ENCODE results near the gene CHRNE.

CHRNE gene

DNA sequence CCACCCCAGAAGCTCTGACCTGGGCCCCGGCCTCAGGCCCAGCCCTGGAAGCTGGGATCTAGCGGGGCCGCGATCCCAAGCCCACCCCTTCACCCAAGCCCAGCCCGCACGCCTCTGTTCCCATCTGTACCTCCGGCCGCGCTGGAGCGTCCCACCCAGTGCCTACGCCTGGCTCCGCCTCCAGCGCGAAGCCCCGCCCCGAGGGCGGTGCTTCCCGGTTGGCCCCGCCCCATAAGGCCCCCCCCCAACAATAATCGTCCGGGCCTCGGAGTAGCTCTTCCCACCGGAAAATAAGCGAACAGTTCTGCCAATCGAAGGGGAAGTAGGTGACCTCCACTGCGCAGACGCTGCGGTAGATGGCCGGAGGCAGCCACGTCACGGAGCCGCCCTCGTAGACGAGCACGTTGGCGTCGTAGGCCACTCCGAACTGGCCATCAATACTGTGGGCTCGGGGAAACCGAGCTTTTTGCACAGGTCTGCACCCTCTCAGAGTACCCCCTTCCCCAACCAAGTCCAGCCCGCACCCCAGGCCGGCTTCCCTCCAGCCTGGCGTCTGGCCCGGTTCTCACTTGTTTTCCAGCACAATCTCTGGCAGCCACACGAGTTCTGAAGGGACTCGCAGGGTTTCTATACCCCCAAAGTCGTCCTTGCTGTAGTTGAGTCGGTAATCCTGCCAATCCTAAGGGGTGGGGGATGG lies 1.1 kb downstream of the CHRNE start:
- DNase-seq = no peak

- DNase-seq = no peak
These were observed 1.7 kb downstream of the CHRNE start for GRCh38 chr17:4901108-4901647.

GRCh38 chr17:4900231-4901107 lies 2.4 kb downstream of the CHRNE start:
- DNase-seq = no peak

GRCh38 chr17:4899341-4900230 lies 3.3 kb downstream of the CHRNE start, which contains the start of gene C17orf107:
Gene C17orf107 (plus strand): TSS chr17:4899536. CDS start chr17:4899763, 227 bp downstream.
- DNase-seq = no peak

DNA sequence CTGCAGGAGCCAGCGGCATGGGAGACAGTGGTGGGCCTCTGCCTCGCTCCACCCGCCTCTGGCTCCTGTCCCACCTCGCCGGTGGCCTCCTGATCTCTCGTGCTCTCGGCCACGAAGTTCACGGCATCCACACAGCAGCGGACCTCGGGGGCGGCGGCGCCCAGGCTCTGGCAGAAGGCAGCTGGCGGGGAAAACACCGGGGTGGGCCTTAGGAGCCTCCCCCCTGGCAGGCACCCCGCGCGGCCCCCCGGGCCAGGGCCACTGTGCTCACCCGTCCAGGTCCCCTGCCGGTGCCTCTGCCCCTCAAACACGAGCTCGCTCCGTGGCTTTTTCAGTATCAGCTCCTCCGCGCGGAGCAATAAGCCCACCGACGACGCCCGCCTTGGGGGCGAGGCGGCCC lies 4.0 kb downstream of the CHRNE start:
- DNase-seq = no peak

- no peak for DNase-seq
These were observed 4.5 kb downstream of the CHRNE start for GRCh38 chr17:4898351-4898750.

DNA sequence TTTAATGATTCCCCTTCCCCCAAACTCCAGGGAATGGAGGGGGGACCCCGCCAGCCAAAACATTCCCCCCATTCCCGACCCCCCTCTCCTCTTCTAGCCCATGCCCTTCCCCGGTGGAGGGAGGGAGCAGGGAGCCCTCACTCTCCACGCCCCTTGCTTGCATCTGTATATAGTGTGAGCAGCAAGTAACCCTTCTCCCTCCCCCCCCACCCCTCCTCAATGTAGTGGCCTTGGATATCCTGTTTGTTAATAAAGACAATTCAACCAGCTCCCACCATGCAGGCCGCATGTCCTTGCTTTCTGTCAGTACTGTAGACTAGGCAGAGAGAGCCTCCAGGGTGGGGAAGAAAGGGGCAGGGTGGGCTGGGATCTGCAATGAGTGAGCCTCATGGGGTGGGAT lies 5.1 kb downstream of the CHRNE start:
- DNase-seq = no peak

- no peak for DNase-seq
These were observed 5.7 kb downstream of the CHRNE start for GRCh38 chr17:4897198-4897687.

GRCh38 chr17:4896332-4897197 lies 6.3 kb downstream of the CHRNE start:
- no peak for DNase-seq

- DNase-seq = no peak
These were observed 7.1 kb downstream of the CHRNE start for GRCh38 chr17:4895657-4896331.

GRCh38 chr17:4895121-4895520 lies 7.8 kb downstream of the CHRNE start:
- no peak for DNase-seq

DNA sequence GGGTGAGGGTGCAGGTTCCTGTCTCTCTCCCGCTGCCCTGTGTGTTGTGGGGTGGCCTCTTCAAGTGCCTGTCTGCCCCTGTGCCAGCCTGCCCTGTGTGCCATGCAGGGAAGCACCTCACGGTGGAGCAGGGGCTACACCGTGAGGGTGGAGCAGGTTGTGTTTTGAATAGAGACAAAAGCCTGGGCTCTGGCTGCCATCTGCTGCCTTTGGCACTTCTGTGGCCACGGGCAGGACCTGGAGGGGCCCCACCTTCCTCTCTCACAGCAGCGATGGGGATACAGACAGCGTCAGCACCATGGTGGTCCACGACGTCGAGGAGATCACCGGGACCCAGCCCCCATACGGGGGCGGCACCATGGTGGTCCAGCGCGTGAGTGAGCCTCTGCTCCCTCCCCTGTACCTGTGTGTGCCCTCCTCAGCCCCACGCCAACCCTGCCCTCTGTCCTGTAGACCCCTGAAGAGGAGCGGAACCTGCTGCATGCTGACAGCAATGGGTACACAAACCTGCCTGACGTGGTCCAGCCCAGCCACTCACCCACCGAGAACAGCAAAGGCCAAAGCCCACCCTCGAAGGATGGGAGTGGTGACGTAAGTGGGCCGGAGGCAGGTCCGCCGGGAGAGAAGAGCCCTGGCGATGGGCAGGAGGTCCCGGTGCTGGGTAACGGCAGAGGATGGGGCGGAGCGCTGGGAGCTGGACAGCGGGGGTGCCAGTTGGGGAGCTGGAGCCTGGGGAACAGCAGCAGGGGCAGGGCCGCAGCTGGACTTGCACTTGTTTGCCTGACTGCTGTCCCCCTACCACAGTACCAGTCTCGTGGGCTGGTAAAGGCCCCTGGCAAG lies 9.0 kb downstream of the CHRNE start:
- DNase-seq = no peak

- no peak for DNase-seq
These were observed 9.6 kb downstream of the CHRNE start for GRCh38 chr17:4893272-4893671.

- no peak for DNase-seq
These were observed 10.2 kb downstream of the CHRNE start for GRCh38 chr17:4892499-4893221.

GRCh38 chr17:4891411-4892410 lies 11.2 kb downstream of the CHRNE start:
- DNase-seq = no peak

DNA sequence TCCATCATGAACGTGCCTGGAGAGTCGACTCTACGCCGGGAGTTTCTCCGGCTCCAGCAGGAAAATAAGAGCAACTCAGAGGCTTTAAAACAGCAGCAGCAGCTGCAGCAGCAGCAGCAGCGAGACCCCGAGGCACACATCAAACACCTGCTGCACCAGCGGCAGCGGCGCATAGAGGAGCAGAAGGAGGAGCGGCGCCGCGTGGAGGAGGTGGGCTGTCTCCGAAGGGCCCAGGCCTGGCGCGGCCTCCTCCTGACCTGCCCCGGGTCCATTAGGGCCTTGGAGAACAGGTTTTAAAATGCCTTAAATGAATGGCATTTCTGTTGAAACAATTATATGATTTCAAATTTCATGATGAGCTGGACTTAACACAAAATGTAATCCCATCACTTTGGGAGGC lies 15.3 kb downstream of the CHRNE start:
- DNase-seq = no peak

- DNase-seq = no peak
These were observed 16.1 kb downstream of the CHRNE start for GRCh38 chr17:4886830-4887229.

DNA sequence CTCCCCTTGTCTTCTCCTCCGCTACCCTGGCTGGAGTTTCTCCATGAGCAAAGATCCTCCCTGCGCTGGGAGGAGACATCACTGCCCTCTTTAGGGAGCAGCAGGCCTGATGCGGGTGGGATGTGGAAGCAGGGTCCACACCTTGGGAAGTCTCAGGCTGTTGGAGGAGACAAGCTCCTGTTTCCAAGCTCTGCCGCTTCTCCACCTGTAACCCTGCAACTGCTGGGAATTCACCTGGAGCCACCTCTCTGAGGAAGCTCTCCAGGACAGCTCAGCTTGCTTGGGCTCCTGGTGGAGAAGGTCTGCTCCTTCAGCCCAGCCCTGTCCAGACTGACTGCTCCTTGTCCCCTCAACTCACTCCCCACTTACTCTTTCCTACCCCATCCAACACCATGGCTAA lies 18.4 kb downstream of the CHRNE start:
- no peak for DNase-seq

Measured in Kasumi-1 (cell line).